Endothelial cell of umbilical vein (primary cell): ENCODE measurements around the gene SIN3A. TPM values are rescaled to one million over a fixed set of nuclear protein-coding genes. Genes with fewer than 3 reads are reported as not detected.
"Not testable (repeated sequence)": the region's sequence is repeated elsewhere in the genome, so short reads cannot be mapped to it uniquely, and the experiment has no call there.

Source experiments
- BruUV-seq: library from RNA; stranded (reverse); fragments of 400-500 nt; replicated peaks from 2 replicates; lab custom pipeline; 2021; lab: Mats Ljungman, UMichigan
- CTCF ChIA-PET: fragments of 300-600, 350-600 bp; sonication (Branson Sonifier 250); formaldehyde crosslinking; loops from one replicate; lab custom pipeline; 2021; ENCODE audit warnings: antibody characterized with exemption, inconsistent platforms; lab: Charles Lee
- POLR2A ChIA-PET: fragments of 300-600, 350-600 bp; sonication (Branson Sonifier 250); formaldehyde crosslinking; loops from one replicate; lab custom pipeline; 2021; ENCODE audit warnings: antibody characterized with exemption, inconsistent platforms; lab: Charles Lee
- DNase-seq: peaks from one replicate; pipeline ENCODE4 v3.0.0-alpha.2; 2011; ENCODE audit warnings: low read depth, low spot score
- FAIRE-seq: peaks from 2 replicates; lab custom pipeline; 2011; peaks lifted over from hg19 to GRCh38; lab: Jason Lieb, UNC
- H2AFZ ChIP-seq: 2 replicates; pipeline ENCODE4 v1.6.0; 2012; ENCODE audit warnings: low read depth, low read length, control low read depth, inconsistent platforms
- H3K27ac ChIP-seq: 2 replicates; pipeline ENCODE4 v1.5.1; 2011; ENCODE audit warnings: low read depth, mild to moderate bottlenecking, control low read depth, low read length, moderate library complexity; ENCODE audit not compliant: insufficient read depth
- H3K27me3 ChIP-seq, 2 experiments: 2 replicates each; pipeline versions ENCODE4 v1.6.0 to v1.6.1; 2011; ENCODE audit warnings: low read length in 2 of 2, mixed read lengths in 1 of 2; ENCODE audit not compliant: control insufficient read depth in 2 of 2, insufficient read depth in 2 of 2
- H3K36me3 ChIP-seq, 2 experiments: 2 replicates in 1 of 2; 3 replicates in 1 of 2; pipeline ENCODE4 v1.5.1; 2011; ENCODE audit warnings: low read length in 2 of 2, mild to moderate bottlenecking in 1 of 2, moderate library complexity in 1 of 2; ENCODE audit not compliant: control insufficient read depth in 2 of 2, insufficient read depth in 2 of 2; ENCODE audit errors: extremely low read depth in 1 of 2
- H3K4me1 ChIP-seq: 3 replicates; pipeline ENCODE4 v1.5.1; 2011; ENCODE audit warnings: mild to moderate bottlenecking, low read length; ENCODE audit not compliant: control insufficient read depth, insufficient read depth; ENCODE audit errors: extremely low read depth
- H3K4me2 ChIP-seq: 2 replicates; pipeline ENCODE4 v1.6.1; 2011; ENCODE audit warnings: low read length, control low read depth, mixed read lengths; ENCODE audit not compliant: insufficient read depth
- H3K4me3 ChIP-seq, 3 experiments: fragments of 200-600 bp in 1 of 3; sonication (generic), shearing (Covaris generic) in 1 of 3; replicated peaks in 1 of 3; 2 replicates each; pipeline ENCODE4 v1.5.1; 2011 to 2016; ENCODE audit warnings: control low read depth in 3 of 3, low read length in 3 of 3, mild to moderate bottlenecking in 2 of 3, inconsistent platforms in 1 of 3, low read depth in 1 of 3, moderate library complexity in 1 of 3; ENCODE audit not compliant: insufficient read depth in 1 of 3
- H3K79me2 ChIP-seq: 2 replicates; pipeline ENCODE4 v1.6.0; 2012; ENCODE audit warnings: low read length, inconsistent platforms; ENCODE audit not compliant: control insufficient read depth, insufficient read depth
- H3K9ac ChIP-seq: replicated peaks from 2 replicates; pipeline ENCODE3; 2011; ENCODE audit warnings: low read length, control low read depth; ENCODE audit not compliant: insufficient read depth; ENCODE audit errors: extremely low read depth
- H3K9me1 ChIP-seq: replicated peaks from 3 replicates; pipeline ENCODE4 v1.6.0; 2011; ENCODE audit warnings: mild to moderate bottlenecking, low read length; ENCODE audit not compliant: control insufficient read depth, insufficient read depth; ENCODE audit errors: extremely low read depth
- H3K9me3 ChIP-seq: replicated peaks from 2 replicates; pipeline ENCODE4 v1.5.1; 2012; ENCODE audit warnings: low read length, inconsistent platforms; ENCODE audit not compliant: control insufficient read depth, insufficient read depth
- H4K20me1 ChIP-seq: replicated peaks from 2 replicates; pipeline ENCODE3; 2011; ENCODE audit warnings: mild to moderate bottlenecking, low read length; ENCODE audit not compliant: control insufficient read depth, insufficient read depth; ENCODE audit errors: extremely low read depth
- FOS ChIP-seq: IDR thresholded peaks from 2 replicates; pipeline ENCODE4 v1.6.1; 2011; ENCODE audit warnings: mild to moderate bottlenecking, low read length, moderate library complexity, borderline replicate concordance; ENCODE audit not compliant: insufficient read depth
- GATA2 ChIP-seq: IDR thresholded peaks from 2 replicates; pipeline ENCODE4 v1.7.0; 2011; ENCODE audit warnings: low read depth, mild to moderate bottlenecking, moderate library complexity, mixed read lengths, low read length; ENCODE audit not compliant: insufficient read length, insufficient read depth
- MYC ChIP-seq: IDR thresholded peaks from one replicate; pipeline ENCODE4 v1.6.1; 2011; ENCODE audit warnings: mild to moderate bottlenecking, low read depth, low read length
- POLR2A ChIP-seq: IDR thresholded peaks from 2 replicates; pipeline ENCODE4 v1.6.1; 2012; ENCODE audit warnings: low read depth, mild to moderate bottlenecking, control low read depth, low read length
- POLR2AphosphoS5 ChIP-seq: IDR thresholded peaks from 2 replicates; pipeline ENCODE4 v1.6.1; 2012; ENCODE audit warnings: low read depth, mild to moderate bottlenecking, control low read depth, low read length, moderate library complexity; ENCODE audit not compliant: insufficient read depth
- dilution Hi-C: fragments of 300-500 bp; cut with MboI; formaldehyde crosslinking; loops from one replicate; pipeline ENCODE4 v1.15.0; 2019; ENCODE audit warnings: low sequenced_read_pairs; ENCODE audit not compliant: extremely low pct_ligation_motif_present
- intact Hi-C: fragments of 100-400 bp; cut with micrococcal nuclease; formaldehyde crosslinking; loops from one replicate; pipeline ENCODE4 v1.10.0; 2022
- polyA plus RNA-seq, 4 experiments: library from polyadenylated mRNA; depleted of rRNA in 3 of 4; stranded (reverse) in 3 of 4; unstranded in 1 of 4; fragments of >200 nt; gene quantifications; 2 replicates each; pipeline versions ENCODE4 v1.2.1 to v1.2.3, GENCODE V29; 2011 to 2012; ENCODE audit warnings: missing spikeins in 1 of 4
- total RNA-seq: library from RNA; stranded (reverse); gene quantifications from 2 replicates; pipeline ENCODE4 v1.2.3, GENCODE V29; 2021
- TF ChIP-seq, protein P1 (sequence below): IDR thresholded peaks from 2 replicates; pipeline ENCODE4 v1.6.1; 2011; ENCODE audit not compliant: insufficient read depth, insufficient read length
- TF ChIP-seq, protein P2 (sequence below), 2 donors: IDR thresholded peaks; 1 replicate in 1 of 2; 2 replicates in 1 of 2; pipeline ENCODE4 v1.5.1; 2011; ENCODE audit warnings: low read length in 2 of 2, mild to moderate bottlenecking in 2 of 2, moderate library complexity in 2 of 2, control low read depth in 1 of 2, inconsistent platforms in 1 of 2, low read depth in 1 of 2; ENCODE audit not compliant: insufficient read depth in 1 of 2; ENCODE audit errors: extremely low read depth in 1 of 2

SIN3A gene
- total and polyA plus RNA-seq, 2 donors (not counting 3 experiments of a cell fraction or from before 2014, with no cell fraction given), result 30.6 to 44.5 TPM

DNA sequence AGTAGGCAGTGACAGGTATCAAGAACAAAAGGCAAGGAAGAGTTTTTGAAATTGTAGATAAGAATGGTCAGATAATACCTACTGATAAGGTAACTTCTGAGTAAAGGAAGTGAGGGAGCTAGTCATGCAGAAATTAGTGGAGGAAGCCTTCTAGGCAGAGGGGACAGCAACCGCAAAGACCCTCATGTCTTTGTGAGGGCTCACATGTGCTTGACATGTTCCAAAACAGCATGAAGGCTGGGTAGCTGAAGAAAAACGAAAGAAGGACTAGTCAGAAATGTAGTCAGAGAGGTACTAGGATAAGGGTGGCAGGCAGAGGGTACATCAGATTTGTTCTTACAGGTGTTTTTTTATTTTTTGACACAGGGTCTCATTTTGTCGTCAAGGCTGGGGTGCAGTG, 5.3 kb downstream of the SIN3A start:
- intact Hi-C loops, result no loop called here
- no TSS peak for BruUV-seq
- H3K4me1 ChIP-seq, result peaks cover 24% of the 10 kb centered on the region
- no peak overlapping the region for H3K4me3 ChIP-seq
- H3K9me1 ChIP-seq, result peaks cover 3% of the 10 kb centered on the region
- ChIA-PET CTCF (interaction anchor here (1.0 kb wide), 1 partner anchor 23 kb away, joined by 3 read pairs; no protein-coding TSS in a partner anchor), POLR2A (no interaction called here)
- FAIRE-seq (no peak), DNase-seq (no peak)
- H2AFZ ChIP-seq, result no peak overlapping the region
- H3K27ac ChIP-seq, result no peak overlapping the region
- H4K20me1 ChIP-seq, result peaks cover 5% of the 10 kb centered on the region
- peaks cover 62% of the 10 kb centered on the region for H3K79me2 ChIP-seq
- H3K9ac ChIP-seq, result no peak overlapping the region
- no peaks in the 10 kb centered on the region for H3K27me3 ChIP-seq
- no peaks in the 10 kb centered on the region for H3K9me3 ChIP-seq
- TF ChIP-seq GATA2, result no peak
- TF ChIP-seq, protein P1, sequence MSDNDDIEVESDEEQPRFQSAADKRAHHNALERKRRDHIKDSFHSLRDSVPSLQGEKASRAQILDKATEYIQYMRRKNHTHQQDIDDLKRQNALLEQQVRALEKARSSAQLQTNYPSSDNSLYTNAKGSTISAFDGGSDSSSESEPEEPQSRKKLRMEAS, result no peak
- TF ChIP-seq FOS, result no peak
- TF ChIP-seq, protein P2, sequence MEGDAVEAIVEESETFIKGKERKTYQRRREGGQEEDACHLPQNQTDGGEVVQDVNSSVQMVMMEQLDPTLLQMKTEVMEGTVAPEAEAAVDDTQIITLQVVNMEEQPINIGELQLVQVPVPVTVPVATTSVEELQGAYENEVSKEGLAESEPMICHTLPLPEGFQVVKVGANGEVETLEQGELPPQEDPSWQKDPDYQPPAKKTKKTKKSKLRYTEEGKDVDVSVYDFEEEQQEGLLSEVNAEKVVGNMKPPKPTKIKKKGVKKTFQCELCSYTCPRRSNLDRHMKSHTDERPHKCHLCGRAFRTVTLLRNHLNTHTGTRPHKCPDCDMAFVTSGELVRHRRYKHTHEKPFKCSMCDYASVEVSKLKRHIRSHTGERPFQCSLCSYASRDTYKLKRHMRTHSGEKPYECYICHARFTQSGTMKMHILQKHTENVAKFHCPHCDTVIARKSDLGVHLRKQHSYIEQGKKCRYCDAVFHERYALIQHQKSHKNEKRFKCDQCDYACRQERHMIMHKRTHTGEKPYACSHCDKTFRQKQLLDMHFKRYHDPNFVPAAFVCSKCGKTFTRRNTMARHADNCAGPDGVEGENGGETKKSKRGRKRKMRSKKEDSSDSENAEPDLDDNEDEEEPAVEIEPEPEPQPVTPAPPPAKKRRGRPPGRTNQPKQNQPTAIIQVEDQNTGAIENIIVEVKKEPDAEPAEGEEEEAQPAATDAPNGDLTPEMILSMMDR (IDR thresholded peaks at IDR 0.05; ENCODE audit: extremely low read depth in 1 of 2, insufficient read depth in 1 of 2, low read depth in 1 of 2, low read length in 2 of 2), result no peak
- no peak for TF ChIP-seq POLR2AphosphoS5
- no peak for TF ChIP-seq POLR2A
- no peak for TF ChIP-seq MYC
- dilution Hi-C loops, result no loop called here
- no peak overlapping the region for H3K4me2 ChIP-seq
- H3K36me3 ChIP-seq, result no peaks in the 10 kb centered on the region

DNA sequence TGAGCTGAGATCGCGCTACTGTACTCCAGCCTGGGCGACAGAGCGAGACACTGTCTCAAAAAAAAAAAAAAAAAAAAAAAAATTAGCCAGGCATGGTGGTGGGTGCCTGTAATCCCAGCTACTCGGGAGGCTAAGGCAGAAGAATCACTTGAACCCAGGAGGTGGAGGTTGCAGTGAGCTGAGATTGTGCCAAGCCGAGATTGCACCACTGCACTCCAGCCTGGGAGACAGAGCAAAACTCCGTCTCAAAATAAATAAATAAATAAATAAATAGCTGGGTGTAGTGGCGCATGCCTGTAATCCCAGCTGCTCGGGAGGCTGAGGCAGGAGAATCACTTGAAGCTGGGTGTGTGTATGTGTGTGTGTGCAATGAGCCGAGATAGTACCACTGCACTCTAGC, 6.2 kb downstream of the SIN3A start:
- H4K20me1 ChIP-seq, FAIRE-seq, DNase-seq, BruUV-seq, H3K9me3 ChIP-seq, H3K4me3 ChIP-seq, intact Hi-C loops, dilution Hi-C loops, H3K9me1 ChIP-seq, H3K36me3 ChIP-seq, H3K4me2 ChIP-seq, H2AFZ ChIP-seq, H3K27me3 ChIP-seq, H3K9ac ChIP-seq, H3K27ac ChIP-seq: not testable (repeated sequence)
- peaks cover 23% of the 10 kb centered on the region for H3K4me1 ChIP-seq
- CTCF ChIA-PET, result interaction anchor here (0.8 kb wide), 1 partner anchor 9 kb away, joined by 3 read pairs; no protein-coding TSS in a partner anchor
- H3K79me2 ChIP-seq, result peaks cover 64% of the 10 kb centered on the region
- POLR2A ChIA-PET, result interaction anchor here (0.7 kb wide), 1 partner anchor 99 kb away, joined by 4 read pairs; no protein-coding TSS in a partner anchor
